Right lobe of liver (tissue), 4 donors: ENCODE measurements around the gene MACF1.

Experiments used
- POLR2A ChIP-seq: fragments of 450-650 bp; IDR thresholded peaks from one replicate; pipeline ENCODE4 v1.6.1; 2017; ENCODE audit warnings: antibody characterized with exemption, mild to moderate bottlenecking
- TF ChIP-seq, protein P1 (sequence below), 4 donors: fragments of 200-600 bp in 3 of 4; fragments of 450-650 bp in 1 of 4; IDR thresholded peaks; one replicate each; pipeline versions ENCODE4 v1.5.1 to v1.8.0; 2016 to 2022; ENCODE audit warnings: antibody characterized with exemption in 4 of 4, mild to moderate bottlenecking in 2 of 4
- donor health status: DM: no; HTN: no; CAD: no.
- donor health status: DM: no; HTN: no; CAD: no.
- donor health status: DM: no; HTN: yes; CAD: no.

- TF ChIP-seq, protein P1, sequence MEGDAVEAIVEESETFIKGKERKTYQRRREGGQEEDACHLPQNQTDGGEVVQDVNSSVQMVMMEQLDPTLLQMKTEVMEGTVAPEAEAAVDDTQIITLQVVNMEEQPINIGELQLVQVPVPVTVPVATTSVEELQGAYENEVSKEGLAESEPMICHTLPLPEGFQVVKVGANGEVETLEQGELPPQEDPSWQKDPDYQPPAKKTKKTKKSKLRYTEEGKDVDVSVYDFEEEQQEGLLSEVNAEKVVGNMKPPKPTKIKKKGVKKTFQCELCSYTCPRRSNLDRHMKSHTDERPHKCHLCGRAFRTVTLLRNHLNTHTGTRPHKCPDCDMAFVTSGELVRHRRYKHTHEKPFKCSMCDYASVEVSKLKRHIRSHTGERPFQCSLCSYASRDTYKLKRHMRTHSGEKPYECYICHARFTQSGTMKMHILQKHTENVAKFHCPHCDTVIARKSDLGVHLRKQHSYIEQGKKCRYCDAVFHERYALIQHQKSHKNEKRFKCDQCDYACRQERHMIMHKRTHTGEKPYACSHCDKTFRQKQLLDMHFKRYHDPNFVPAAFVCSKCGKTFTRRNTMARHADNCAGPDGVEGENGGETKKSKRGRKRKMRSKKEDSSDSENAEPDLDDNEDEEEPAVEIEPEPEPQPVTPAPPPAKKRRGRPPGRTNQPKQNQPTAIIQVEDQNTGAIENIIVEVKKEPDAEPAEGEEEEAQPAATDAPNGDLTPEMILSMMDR (IDR thresholded peaks at IDR 0.05) = no peak
- no peak for TF ChIP-seq POLR2A
These were observed 8.0 kb upstream of the MACF1 start for GRCh38 chr1:39196244-39197215.
